Measurements from ENCODE around the gene WNT6. TPM values are rescaled to one million over a fixed set of nuclear protein-coding genes. Genes with fewer than 3 reads are reported as not detected.

Gene WNT6
- total and polyA plus RNA-seq, 2 of the 8 experiments (the other 6 are each of a cell fraction or from before 2014, with no cell fraction given), result not detected

DNA sequence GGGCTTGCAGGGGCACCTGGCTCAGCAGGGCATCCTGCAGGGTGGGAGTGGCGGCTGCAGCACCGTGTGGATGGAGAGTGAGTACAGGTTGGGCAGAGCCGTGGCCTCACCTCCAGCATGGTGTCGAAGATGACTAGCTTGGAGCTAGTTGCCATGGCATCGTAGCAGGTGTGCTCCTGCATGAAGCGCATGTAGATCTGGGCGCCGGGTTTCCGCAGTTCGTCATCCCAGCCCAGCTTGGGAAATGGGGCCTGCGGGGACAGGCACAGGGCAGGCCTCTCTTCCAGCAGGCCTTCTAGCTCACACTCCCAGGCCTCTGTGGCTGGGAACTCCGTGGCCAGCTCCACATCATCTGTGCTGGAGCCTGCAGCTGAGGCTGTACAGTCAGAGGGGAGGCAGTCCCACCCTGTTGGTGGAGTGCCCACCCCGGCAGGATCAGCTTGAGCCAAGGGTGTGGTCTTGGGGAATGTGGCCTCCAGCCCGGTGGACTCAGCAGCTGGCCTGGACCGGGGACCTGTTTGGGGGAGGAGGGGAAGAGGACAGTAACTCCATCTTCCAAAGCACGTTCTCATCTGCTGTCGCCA, 29.6 kb upstream of the WNT6 start (continued):
- TF ChIP-seq CTBP2 (IDR thresholded peaks at IDR 0.05; ENCODE audit: borderline replicate concordance, insufficient read depth, insufficient read length, low read length) (no peak), FOSL1 (IDR thresholded peaks at IDR 0.05; ENCODE audit: insufficient read depth, low read depth, low read length) (no peak), TAF7 (optimal IDR thresholded peaks at IDR 0.05; ENCODE audit: borderline replicate concordance, low read depth, low read length) (no peak), SIRT6 (IDR thresholded peaks at IDR 0.05; ENCODE audit: low read length) (no peak), POLR2AphosphoS5 (IDR thresholded peaks at IDR 0.05; ENCODE audit: low read depth, low read length) (no peak), KDM5A (IDR thresholded peaks at IDR 0.05; ENCODE audit: low read length) (no peak), BRCA1 (IDR thresholded peaks at IDR 0.05; ENCODE audit: low read depth, low read length) (no peak)
